Vagina (tissue), 2 donors: Measurements from ENCODE around the gene PAX2.

Experiments
- POLR2A ChIP-seq, 2 donors: fragments of 450-650 bp; IDR thresholded peaks; one replicate each; pipeline ENCODE4 v1.6.1; 2017; ENCODE audit warnings: antibody characterized with exemption in 2 of 2, mild to moderate bottlenecking in 2 of 2, moderate library complexity in 2 of 2
- POLR2AphosphoS5 ChIP-seq, 2 donors: sonication (generic); formaldehyde crosslinking; IDR thresholded peaks; one replicate each; pipeline ENCODE4 v1.9.0; 2017; ENCODE audit warnings: antibody characterized with exemption in 2 of 2, mild to moderate bottlenecking in 2 of 2, low read depth in 1 of 2; ENCODE audit not compliant: insufficient read depth in 1 of 2
- TF ChIP-seq, protein P1 (sequence below), 3 experiments: fragments of 450-650 bp in 2 of 3; fragments of 200-600 bp in 1 of 3; sonication (generic) in 1 of 3; IDR thresholded peaks; one replicate each; pipeline ENCODE4 v1.5.1; 2017 to 2019; ENCODE audit warnings: antibody characterized with exemption in 3 of 3, mild to moderate bottlenecking in 2 of 3, moderate library complexity in 2 of 3

- TF ChIP-seq, protein P1, sequence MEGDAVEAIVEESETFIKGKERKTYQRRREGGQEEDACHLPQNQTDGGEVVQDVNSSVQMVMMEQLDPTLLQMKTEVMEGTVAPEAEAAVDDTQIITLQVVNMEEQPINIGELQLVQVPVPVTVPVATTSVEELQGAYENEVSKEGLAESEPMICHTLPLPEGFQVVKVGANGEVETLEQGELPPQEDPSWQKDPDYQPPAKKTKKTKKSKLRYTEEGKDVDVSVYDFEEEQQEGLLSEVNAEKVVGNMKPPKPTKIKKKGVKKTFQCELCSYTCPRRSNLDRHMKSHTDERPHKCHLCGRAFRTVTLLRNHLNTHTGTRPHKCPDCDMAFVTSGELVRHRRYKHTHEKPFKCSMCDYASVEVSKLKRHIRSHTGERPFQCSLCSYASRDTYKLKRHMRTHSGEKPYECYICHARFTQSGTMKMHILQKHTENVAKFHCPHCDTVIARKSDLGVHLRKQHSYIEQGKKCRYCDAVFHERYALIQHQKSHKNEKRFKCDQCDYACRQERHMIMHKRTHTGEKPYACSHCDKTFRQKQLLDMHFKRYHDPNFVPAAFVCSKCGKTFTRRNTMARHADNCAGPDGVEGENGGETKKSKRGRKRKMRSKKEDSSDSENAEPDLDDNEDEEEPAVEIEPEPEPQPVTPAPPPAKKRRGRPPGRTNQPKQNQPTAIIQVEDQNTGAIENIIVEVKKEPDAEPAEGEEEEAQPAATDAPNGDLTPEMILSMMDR (IDR thresholded peaks at IDR 0.05), result no peak
- TF ChIP-seq POLR2A (IDR thresholded peaks at IDR 0.05), result no peak
- TF ChIP-seq POLR2AphosphoS5 (IDR thresholded peaks at IDR 0.05; ENCODE audit: insufficient read depth in 1 of 2, low read depth in 1 of 2), result no peak
Measured at GRCh38 chr10:100827819-100828737, 82.7 kb downstream of the PAX2 start.
